Measurements from ENCODE around the gene VAV2.
A peak's percentile ranks its signal among the peaks of the same experiment; 100 is the strongest.

VAV2 gene

GRCh38 chr9:133956520-133957076 lies 35.5 kb downstream of the VAV2 start:
- in situ Hi-C loops (cut with MboI; ENCODE audit: low pct_unique_long_range_greater_than_20kb, low sequenced_read_pairs, unreplicated experiment) = no loop called here
- no peak for DNase-seq (ENCODE audit: low spot score)
- no peak for TF ChIP-seq CTCF (IDR thresholded peaks at IDR 0.05; ENCODE audit: extremely low read depth, insufficient read depth, missing control alignments)

DNA sequence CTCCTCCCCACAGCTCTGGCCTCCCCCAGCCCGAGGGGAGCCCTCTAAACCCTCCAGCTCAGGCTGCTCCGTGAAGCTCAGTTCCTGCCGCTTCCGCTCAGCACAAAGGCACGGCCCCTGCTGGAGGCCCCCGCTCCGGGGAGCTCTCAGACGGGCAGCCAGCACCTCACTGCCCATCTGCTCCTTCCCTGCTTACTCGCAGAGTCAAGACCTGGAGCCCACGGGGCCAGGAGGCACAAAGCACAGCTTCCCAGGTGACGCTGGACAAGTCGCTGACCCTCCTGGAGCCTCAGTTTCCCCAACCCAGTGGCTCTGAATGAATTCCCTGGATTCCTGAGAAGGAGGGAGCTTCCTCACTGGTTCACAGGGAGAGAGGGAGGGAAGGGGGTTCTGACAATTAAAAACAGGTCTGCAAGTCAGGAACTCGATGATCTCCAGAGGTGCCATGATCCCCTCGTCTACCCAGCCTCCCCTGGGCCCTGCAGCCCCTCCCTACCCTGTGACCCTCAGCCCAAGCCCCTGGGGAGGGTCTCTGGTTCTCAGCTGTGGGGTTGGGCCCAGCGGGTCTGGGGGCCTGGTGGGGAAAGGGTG lies 36.2 kb downstream of the VAV2 start:
- in situ Hi-C loops (cut with MboI; ENCODE audit: low pct_unique_long_range_greater_than_20kb, low sequenced_read_pairs, unreplicated experiment) = no loop called here
- peak; percentile 15 for TF ChIP-seq CTCF (IDR thresholded peaks at IDR 0.05; ENCODE audit: extremely low read depth, insufficient read depth, missing control alignments)
- DNase-seq (ENCODE audit: low spot score) = peak; percentile 84

DNA sequence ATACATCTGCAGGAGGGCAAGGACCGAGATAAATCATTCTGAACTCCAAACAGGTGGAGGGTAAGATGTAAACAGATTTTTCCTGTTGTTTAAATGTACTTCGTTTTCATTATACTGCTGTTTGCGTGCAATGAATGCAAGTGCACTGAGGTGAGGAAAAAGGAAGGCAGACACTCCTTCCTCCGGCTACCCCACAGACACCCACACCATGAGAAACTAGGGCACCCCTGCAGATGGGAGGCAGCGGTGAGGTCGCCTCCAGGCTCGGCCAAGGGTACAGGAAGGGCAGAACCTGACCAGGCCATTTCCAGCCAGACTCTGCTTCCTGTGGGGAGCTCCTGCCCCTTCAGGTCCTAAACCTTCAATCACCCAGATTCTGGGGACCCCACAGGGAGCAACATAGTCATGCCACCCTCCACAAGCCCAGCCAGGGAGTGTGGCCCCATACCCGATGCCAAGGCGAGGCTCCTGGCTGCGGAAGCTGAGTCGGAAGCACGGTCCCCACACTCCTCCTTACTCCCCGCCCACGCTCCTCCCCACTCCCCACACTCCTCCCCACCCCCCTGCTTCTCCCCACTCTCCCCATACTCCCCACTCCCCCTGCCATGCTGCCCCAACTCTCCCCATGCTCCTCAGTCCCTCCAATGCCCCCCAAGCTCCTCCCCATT lies 37.1 kb downstream of the VAV2 start:
- in situ Hi-C loops (cut with MboI; ENCODE audit: low pct_unique_long_range_greater_than_20kb, low sequenced_read_pairs, unreplicated experiment) = no loop called here
- TF ChIP-seq CTCF (IDR thresholded peaks at IDR 0.05; ENCODE audit: extremely low read depth, insufficient read depth, missing control alignments) = no peak
- no peak for DNase-seq (ENCODE audit: low spot score)

DNA sequence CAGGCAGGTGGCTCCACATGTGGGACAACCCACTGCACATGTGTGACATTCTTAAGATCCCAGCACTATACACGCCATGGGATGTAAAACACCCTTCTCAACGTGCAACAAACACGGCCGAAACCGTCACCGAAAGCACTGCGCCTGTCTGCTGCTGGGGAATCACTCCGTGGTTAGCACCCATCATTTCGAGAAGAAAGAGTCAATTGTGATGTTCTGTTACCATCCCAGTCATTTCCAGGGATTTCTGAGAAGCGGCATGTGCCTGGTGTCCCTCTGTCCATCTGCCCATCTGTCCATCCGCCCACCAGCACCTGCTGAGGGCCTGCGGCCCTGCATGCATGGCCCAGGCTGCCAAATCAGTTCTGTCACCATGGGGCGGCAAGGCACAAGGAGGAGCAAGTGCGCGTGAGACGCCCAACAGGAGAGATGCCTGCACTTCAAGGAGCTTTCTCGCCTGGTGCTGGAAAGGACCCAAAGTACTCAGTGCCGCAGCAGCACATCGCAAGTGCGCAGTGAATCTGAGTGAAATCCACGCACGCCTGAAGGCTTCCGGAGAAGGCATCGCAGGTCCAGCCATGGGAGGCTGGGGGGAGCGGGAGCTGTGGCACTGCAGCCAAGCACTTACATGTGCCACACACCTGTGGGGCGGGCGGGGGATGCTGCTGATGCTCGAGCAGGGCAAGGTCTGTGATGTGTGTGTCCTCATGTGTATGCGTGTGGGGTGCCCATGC lies 38.0 kb downstream of the VAV2 start:
- TF ChIP-seq CTCF (IDR thresholded peaks at IDR 0.05; ENCODE audit: extremely low read depth, insufficient read depth, missing control alignments) = no peak
- DNase-seq (ENCODE audit: low spot score) = peak; percentile 79
- in situ Hi-C loops (cut with MboI; ENCODE audit: low pct_unique_long_range_greater_than_20kb, low sequenced_read_pairs, unreplicated experiment) = no loop called here

GRCh38 chr9:133953621-133953975 lies 38.5 kb downstream of the VAV2 start:
- in situ Hi-C loops (cut with MboI; ENCODE audit: low pct_unique_long_range_greater_than_20kb, low sequenced_read_pairs, unreplicated experiment) = no loop called here
- no peak for DNase-seq (ENCODE audit: low spot score)
- TF ChIP-seq CTCF (IDR thresholded peaks at IDR 0.05; ENCODE audit: extremely low read depth, insufficient read depth, missing control alignments) = no peak

DNA sequence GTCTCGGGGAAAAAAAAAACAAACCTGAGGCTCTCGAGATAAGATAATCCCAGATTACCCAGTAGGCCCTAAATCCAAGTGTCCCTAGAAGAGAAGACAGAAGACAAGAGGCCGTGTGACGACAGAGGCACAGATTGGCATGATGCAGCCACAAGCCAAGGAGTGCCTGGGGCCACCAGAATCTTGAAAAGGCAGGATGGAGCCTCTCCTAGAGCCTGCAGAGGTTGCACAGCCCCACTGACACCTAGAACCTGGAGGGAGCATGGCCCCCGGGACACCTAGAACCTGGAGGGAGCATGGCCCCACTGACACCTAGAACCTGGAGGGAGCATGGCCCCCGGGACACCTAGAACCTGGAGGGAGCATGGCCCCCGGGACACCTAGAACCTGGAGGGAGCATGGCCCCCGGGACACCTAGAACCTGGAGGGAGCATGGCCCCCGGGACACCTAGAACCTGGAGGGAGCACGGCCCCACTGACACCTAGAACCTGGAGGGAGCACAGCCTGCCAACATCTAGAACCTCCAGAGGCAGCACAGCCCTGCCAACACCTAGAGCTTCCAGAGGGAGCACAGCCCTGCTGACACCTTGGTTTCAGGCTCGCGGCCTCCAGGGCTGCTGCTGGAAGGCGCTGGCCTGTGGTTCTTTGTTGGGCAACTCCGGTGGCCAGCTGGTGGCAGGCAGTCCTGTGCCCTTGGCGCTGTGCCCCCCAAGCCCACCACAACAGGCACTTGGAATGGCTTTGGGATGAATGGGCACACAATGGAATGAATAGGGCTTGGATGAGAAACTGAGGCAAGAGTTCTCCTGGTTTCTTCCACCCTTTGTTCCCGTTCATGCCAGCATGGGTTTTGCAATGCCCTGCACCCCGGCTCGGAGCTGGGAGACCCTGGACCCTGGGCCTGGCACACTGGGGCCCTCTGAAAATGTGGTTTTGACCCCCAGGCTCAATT lies 39.2 kb downstream of the VAV2 start:
- in situ Hi-C loops (cut with MboI; ENCODE audit: low pct_unique_long_range_greater_than_20kb, low sequenced_read_pairs, unreplicated experiment) = no loop called here
- TF ChIP-seq CTCF (IDR thresholded peaks at IDR 0.05; ENCODE audit: extremely low read depth, insufficient read depth, missing control alignments) = no peak
- no peak for DNase-seq (ENCODE audit: low spot score)

Measured in GM13977 (cell line).